Rectal smooth muscle tissue (tissue), 1 donor: ENCODE measurements around the gene IRAK3.

Experiments used
- H3K27ac ChIP-seq: one replicate; pipeline ENCODE4 v1.7.0; 2013; ENCODE audit warnings: low read depth, low read length, inconsistent platforms
- H3K27me3 ChIP-seq: one replicate; pipeline ENCODE4 v1.7.0; 2013; ENCODE audit warnings: low read length; ENCODE audit not compliant: control insufficient read depth, insufficient read depth
- H3K36me3 ChIP-seq: one replicate; pipeline ENCODE4 v1.7.0; 2013; ENCODE audit warnings: low read length; ENCODE audit not compliant: control insufficient read depth, insufficient read depth
- H3K4me1 ChIP-seq: one replicate; pipeline ENCODE4 v1.7.0; 2013; ENCODE audit warnings: low read length; ENCODE audit not compliant: control insufficient read depth, insufficient read depth
- H3K4me3 ChIP-seq: one replicate; pipeline ENCODE4 v1.7.0; 2013; ENCODE audit warnings: low read length
- H3K9ac ChIP-seq: one replicate; pipeline ENCODE4 v1.7.0; 2013; ENCODE audit warnings: low read length

The IRAK3 gene

GRCh38 chr12:66255737-66256136 is 66.7 kb downstream of the IRAK3 start:
- no peak overlapping the region for H3K27ac ChIP-seq
- H3K4me3 ChIP-seq, result no peak overlapping the region
- H3K9ac ChIP-seq, result no peak overlapping the region
- H3K4me1 ChIP-seq, result no peaks in the 10 kb centered on the region
- H3K36me3 ChIP-seq, result no peaks in the 10 kb centered on the region
- no peaks in the 10 kb centered on the region for H3K27me3 ChIP-seq

GRCh38 chr12:66258011-66258410 is 69.0 kb downstream of the IRAK3 start:
- Histone ChIP-seq H3K9ac (no peak overlapping the region), H3K4me3 (no peak overlapping the region)

DNA sequence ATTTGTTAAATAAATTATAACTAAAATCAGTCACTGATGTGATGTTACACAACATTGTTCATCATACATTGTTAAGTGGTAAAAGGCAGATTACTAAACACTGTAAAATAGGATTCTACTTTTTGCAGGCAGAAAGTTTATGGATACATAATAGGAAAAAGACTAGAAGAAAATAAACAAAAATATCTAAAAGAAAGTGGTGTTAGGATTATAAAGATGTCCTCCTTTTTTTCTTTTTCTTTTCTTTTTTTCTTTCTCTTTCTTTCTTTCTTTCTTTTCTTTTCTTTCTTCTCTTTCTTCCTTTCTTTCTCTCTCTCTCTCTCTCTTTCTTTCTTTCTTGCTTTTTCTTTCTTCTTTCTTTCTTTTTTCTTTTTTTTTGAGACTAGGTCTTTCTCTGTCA is 73.7 kb downstream of the IRAK3 start:
- no peaks in the 10 kb centered on the region for H3K4me1 ChIP-seq
- no peaks in the 10 kb centered on the region for H3K27me3 ChIP-seq
- no peaks in the 10 kb centered on the region for H3K36me3 ChIP-seq
- no peak overlapping the region for H3K9ac ChIP-seq
- H3K4me3 ChIP-seq, result no peak overlapping the region
- H3K27ac ChIP-seq, result no peak overlapping the region

More at GRCh38 chr12:66258011-66258410, 69.0 kb downstream of the IRAK3 start:
- no peaks in the 10 kb centered on the region for H3K4me1 ChIP-seq
- no peaks in the 10 kb centered on the region for H3K27me3 ChIP-seq
- no peak overlapping the region for H3K27ac ChIP-seq
- H3K36me3 ChIP-seq, result no peaks in the 10 kb centered on the region

DNA sequence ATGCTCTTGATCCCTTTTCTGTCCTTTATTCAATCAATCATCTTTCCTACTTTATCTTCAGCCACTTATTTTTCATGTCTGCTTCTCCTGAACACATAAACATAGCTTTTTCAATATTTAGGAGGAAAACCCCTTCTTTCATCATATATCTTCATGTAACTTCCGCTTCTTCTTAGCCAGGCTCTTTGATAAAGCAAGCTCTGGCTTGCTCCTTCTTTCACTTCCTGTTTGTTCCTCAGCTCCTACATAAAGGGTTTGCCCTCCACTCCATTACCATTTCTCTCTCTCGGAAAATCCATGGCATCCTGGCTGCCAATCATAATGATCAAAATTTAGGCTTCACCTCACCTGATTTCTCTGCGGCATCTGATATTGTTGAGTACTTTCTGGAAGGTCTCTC is 79.5 kb downstream of the IRAK3 start:
- Histone ChIP-seq H3K27ac (no peak overlapping the region), H3K27me3 (no peaks in the 10 kb centered on the region), H3K9ac (no peak overlapping the region), H3K36me3 (no peaks in the 10 kb centered on the region), H3K4me3 (no peak overlapping the region), H3K4me1 (no peaks in the 10 kb centered on the region)

DNA sequence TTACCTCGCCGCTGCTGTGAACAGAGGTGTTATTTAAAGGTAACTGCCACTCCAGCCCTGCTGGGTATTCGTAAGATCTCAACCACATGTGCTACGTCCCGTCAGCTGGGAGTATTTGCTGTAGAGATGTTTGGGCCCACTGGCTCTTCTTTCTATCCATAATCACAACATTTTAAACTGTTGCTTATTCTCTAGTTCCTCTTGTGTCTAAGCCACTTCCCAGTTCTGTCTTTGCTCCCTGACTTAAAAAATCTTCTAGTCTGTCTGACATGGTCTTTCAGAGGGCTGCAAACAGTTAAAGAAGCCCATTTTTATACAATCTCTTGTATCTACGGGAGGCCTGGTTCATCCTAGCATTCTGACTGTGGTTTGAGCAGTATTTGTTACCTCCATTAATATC is 80.1 kb downstream of the IRAK3 start:
- no peak overlapping the region for H3K4me3 ChIP-seq
- H3K27me3 ChIP-seq, result no peaks in the 10 kb centered on the region
- no peak overlapping the region for H3K9ac ChIP-seq
- no peaks in the 10 kb centered on the region for H3K4me1 ChIP-seq
- no peaks in the 10 kb centered on the region for H3K36me3 ChIP-seq
- no peak overlapping the region for H3K27ac ChIP-seq

DNA sequence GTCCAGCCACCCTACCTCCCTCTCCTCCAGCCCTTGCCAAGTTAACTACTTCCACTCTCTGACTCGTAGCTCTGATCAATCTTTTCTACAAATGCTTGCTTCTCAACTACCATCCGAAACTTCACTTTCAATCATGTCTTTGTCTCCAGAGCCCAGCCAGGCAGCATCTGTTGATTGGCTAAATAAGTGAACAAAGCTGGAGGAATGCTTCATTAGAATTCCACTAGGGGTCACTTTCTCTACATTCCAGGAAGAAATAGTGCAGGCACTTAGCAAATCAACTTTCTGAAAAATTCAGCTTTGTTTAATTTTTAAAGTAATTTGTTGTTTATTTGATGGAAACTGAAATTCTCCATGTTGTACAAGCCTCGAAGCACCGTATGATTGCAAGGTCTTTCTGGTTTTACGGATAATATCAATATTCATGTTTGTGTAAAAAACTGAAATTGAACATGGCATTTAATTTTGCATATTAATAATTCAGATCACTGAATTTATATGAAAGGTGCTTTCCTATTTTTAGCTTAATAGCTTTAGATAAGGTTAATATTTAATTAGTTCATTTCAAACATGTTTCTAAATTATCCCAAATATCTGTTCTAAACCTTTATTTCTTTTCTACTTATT is 80.9 kb downstream of the IRAK3 start:
- no peaks in the 10 kb centered on the region for H3K36me3 ChIP-seq
- H3K27ac ChIP-seq, result no peak overlapping the region
- H3K27me3 ChIP-seq, result no peaks in the 10 kb centered on the region
- no peak overlapping the region for H3K9ac ChIP-seq
- H3K4me3 ChIP-seq, result no peak overlapping the region
- H3K4me1 ChIP-seq, result no peaks in the 10 kb centered on the region

- Histone ChIP-seq H3K27me3 (no peaks in the 10 kb centered on the region), H3K4me3 (no peak overlapping the region), H3K9ac (no peak overlapping the region), H3K4me1 (no peaks in the 10 kb centered on the region), H3K36me3 (no peaks in the 10 kb centered on the region), H3K27ac (no peak overlapping the region)
Observed at GRCh38 chr12:66270613-66271012, 81.6 kb downstream of the IRAK3 start.

GRCh38 chr12:66272650-66273049 is 83.6 kb downstream of the IRAK3 start:
- Histone ChIP-seq H3K4me1 (no peaks in the 10 kb centered on the region), H3K4me3 (no peak overlapping the region), H3K9ac (no peak overlapping the region), H3K36me3 (no peaks in the 10 kb centered on the region), H3K27ac (no peak overlapping the region), H3K27me3 (no peaks in the 10 kb centered on the region)

DNA sequence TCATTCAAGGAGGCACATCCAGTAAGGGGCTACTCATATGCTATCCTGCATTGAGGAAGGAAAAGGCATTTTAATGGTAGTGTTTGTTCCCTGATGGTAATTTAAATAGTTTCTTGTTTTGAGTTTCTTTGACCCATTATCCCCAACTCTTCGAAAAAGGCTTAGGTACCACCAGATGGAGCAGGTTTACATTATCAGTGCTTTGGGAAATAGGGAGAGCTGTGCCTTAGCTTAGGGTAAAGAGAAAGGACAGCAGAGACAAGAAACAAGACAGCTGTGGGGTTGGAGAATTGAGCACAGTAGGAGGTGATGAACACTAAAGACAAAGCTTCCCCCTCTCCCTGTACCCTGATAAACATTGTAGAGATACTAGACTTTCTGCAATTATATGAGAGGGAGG is 84.1 kb downstream of the IRAK3 start:
- Histone ChIP-seq H3K27me3 (no peaks in the 10 kb centered on the region), H3K4me1 (no peaks in the 10 kb centered on the region), H3K9ac (no peak overlapping the region), H3K36me3 (no peaks in the 10 kb centered on the region), H3K27ac (no peak overlapping the region), H3K4me3 (no peak overlapping the region)

DNA sequence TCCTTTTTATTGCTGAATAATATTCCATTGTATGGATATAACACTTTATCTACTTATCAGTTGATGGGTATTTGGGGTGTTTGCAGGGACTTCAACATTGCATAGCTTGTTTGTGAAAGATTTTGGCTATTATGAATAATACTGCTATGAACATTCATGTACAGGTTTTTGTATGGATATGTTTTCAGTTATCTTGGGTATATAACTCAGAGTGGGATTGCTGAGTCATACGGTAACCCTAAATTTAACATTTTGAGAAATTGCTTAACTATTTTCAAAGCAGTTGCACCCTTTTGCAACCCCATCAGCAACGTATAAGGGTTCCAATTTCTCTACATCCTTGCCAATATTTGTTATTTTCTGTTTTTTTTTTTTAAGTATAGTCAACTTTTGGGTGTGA is 86.0 kb downstream of the IRAK3 start:
- no peak overlapping the region for H3K9ac ChIP-seq
- H3K36me3 ChIP-seq, result no peaks in the 10 kb centered on the region
- no peaks in the 10 kb centered on the region for H3K27me3 ChIP-seq
- H3K4me3 ChIP-seq, result no peak overlapping the region
- no peaks in the 10 kb centered on the region for H3K4me1 ChIP-seq
- H3K27ac ChIP-seq, result no peak overlapping the region

- H3K9ac ChIP-seq, result no peak overlapping the region
- no peaks in the 10 kb centered on the region for H3K36me3 ChIP-seq
- no peaks in the 10 kb centered on the region for H3K4me1 ChIP-seq
- H3K27ac ChIP-seq, result no peak overlapping the region
- no peaks in the 10 kb centered on the region for H3K27me3 ChIP-seq
- no peak overlapping the region for H3K4me3 ChIP-seq
Observed at GRCh38 chr12:66279123-66279712, 90.2 kb downstream of the IRAK3 start.

- Histone ChIP-seq H3K27ac (no peak overlapping the region), H3K4me1 (no peaks in the 10 kb centered on the region), H3K4me3 (no peak overlapping the region), H3K9ac (no peak overlapping the region), H3K27me3 (no peaks in the 10 kb centered on the region), H3K36me3 (no peaks in the 10 kb centered on the region)
Observed at GRCh38 chr12:66280561-66280960, 91.5 kb downstream of the IRAK3 start.

DNA sequence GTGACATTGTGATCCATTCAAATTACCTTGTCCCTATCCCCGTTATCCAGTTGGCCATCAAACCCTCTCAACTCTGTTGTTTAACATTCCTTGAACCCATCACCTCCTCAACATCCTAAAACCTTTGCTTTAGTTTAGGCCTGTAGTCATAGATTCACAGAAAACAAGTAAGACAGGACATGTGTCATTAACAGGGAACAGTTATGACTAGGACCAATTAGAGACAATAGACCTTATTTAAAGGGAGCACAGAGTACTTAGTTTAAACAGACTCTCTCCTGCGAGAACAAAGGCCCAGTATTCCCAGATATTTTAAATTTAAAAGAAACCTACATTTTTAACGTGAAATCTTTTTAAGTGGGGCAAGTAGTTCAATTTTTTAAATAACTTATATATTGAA is 93.2 kb downstream of the IRAK3 start:
- Histone ChIP-seq H3K4me1 (no peaks in the 10 kb centered on the region), H3K27me3 (no peaks in the 10 kb centered on the region), H3K27ac (no peak overlapping the region), H3K9ac (no peak overlapping the region), H3K36me3 (no peaks in the 10 kb centered on the region), H3K4me3 (no peak overlapping the region)
